ENCODE data around the gene SCMH1. TPM values are rescaled to one million over a fixed set of nuclear protein-coding genes. Genes with fewer than 3 reads are reported as not detected.

The SCMH1 gene
- total and polyA plus RNA-seq, 4 donors, result 6.6 to 12.8 (median 10.5) TPM

DNA sequence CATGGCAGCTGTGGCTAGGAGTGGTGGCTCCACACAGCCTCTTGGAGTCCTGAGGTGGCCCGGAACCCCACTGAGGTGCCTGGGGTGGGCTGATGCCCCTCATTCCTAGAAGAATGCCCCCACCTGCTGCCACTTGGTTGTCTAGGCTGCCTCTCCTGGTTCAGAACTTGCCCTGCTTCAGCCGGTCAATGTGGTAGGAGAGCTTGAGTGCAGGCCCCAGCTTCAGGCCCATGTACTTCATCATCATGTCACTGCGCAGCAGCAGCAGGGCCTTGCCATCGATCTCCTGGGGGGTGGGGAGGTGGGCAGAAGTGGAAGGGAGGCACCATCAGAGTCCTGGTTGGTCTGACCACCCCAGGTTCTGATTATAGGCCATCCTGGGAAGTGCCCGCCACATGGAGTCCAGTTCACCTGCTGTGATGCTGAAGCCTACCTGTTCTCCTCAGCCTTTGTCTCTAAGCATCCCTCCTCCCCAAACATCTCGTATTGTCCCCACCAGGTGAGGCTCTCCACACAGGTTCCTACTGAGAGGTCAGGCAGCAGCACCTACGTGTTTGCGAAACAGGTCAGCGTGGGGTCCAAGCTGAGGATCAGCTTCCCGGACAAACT is 214.0 kb downstream of the SCMH1 start:
- Histone ChIP-seq H3K4me3 (ENCODE audit: low read depth in 1 of 3, low read length in 3 of 3) (no peak overlapping the region), H3K36me3 (ENCODE audit: control insufficient read depth in 4 of 4, insufficient read depth in 3 of 4, low read depth in 1 of 4, low read length in 3 of 4) (peaks cover 0 to 21% (median 7%) of the 10 kb centered on the region in 4 donors), H3K4me1 (ENCODE audit: control insufficient read depth in 4 of 4, insufficient read depth in 4 of 4, low read length in 3 of 4) (peaks cover 0 to 4% (median 3%) of the 10 kb centered on the region in 4 donors), H3K27me3 (ENCODE audit: control insufficient read depth in 4 of 4, insufficient read depth in 4 of 4, low read length in 3 of 4) (no peaks in the 10 kb centered on the region), H3K27ac (ENCODE audit: low read depth in 1 of 2, low read length in 2 of 2) (no peak overlapping the region), H3K9me3 (ENCODE audit: control insufficient read depth in 4 of 4, low read length in 3 of 4) (no peaks in the 10 kb centered on the region), H3K9ac (ENCODE audit: low read depth in 1 of 2, low read length in 2 of 2) (no peak overlapping the region)
- TF ChIP-seq, protein P1, sequence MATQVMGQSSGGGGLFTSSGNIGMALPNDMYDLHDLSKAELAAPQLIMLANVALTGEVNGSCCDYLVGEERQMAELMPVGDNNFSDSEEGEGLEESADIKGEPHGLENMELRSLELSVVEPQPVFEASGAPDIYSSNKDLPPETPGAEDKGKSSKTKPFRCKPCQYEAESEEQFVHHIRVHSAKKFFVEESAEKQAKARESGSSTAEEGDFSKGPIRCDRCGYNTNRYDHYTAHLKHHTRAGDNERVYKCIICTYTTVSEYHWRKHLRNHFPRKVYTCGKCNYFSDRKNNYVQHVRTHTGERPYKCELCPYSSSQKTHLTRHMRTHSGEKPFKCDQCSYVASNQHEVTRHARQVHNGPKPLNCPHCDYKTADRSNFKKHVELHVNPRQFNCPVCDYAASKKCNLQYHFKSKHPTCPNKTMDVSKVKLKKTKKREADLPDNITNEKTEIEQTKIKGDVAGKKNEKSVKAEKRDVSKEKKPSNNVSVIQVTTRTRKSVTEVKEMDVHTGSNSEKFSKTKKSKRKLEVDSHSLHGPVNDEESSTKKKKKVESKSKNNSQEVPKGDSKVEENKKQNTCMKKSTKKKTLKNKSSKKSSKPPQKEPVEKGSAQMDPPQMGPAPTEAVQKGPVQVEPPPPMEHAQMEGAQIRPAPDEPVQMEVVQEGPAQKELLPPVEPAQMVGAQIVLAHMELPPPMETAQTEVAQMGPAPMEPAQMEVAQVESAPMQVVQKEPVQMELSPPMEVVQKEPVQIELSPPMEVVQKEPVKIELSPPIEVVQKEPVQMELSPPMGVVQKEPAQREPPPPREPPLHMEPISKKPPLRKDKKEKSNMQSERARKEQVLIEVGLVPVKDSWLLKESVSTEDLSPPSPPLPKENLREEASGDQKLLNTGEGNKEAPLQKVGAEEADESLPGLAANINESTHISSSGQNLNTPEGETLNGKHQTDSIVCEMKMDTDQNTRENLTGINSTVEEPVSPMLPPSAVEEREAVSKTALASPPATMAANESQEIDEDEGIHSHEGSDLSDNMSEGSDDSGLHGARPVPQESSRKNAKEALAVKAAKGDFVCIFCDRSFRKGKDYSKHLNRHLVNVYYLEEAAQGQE (IDR thresholded peaks at IDR 0.05), result no peak
- TF ChIP-seq FOXA2 (IDR thresholded peaks at IDR 0.05), result no peak
- WGBS, result 98% methylated on average over 10 of the region's 10 CpGs
- DNase-seq (ENCODE audit: low spot score), result no peak

DNA sequence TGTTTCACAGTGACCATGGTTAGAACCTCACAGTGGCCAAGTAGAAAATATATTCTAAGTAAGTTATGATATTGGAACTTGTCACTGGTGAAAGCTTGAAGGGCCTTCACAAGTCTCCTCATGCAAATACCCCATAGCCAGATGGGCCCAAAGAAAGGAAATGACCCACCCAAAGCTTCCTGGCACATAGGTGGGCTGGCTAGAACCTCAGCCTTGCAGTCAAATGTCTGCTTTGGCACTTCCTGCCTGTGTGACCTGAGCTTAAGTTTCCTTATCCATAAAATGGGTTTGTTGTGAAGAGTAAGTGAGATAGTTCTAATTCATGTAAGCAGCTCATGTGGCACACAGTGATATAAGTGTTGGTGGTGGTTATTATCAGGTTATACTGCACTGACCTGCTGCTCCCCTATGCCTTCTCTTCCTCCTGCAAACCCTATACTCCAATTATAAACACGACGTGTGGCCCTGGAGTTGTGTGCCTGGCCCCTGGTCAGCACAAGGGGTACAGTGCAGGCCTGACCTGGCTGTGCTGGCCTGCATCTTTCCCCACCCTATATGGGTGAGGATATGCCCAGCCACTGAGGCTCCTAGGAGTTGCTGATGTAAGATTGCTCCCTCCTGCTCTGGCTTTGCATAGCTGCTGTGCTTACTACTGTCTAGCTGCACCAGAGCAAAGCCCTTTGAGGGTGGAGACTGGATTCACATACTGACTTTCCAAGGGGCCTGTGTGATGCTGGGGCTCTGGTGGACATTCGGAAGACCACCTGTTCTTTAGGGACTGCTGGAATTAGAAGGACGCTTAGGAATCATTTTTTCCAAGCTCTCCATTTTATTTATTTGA is 215.9 kb downstream of the SCMH1 start:
- H3K27ac ChIP-seq (ENCODE audit: low read depth in 1 of 2, low read length in 2 of 2), result no peak overlapping the region
- peaks cover 0 to 17% (median 6%) of the 10 kb centered on the region in 4 donors for H3K36me3 ChIP-seq (ENCODE audit: control insufficient read depth in 4 of 4, insufficient read depth in 3 of 4, low read depth in 1 of 4, low read length in 3 of 4)
- no peaks in the 10 kb centered on the region for H3K27me3 ChIP-seq (ENCODE audit: control insufficient read depth in 4 of 4, insufficient read depth in 4 of 4, low read length in 3 of 4)
- DNase-seq (ENCODE audit: low spot score), result no peak
- no peaks in the 10 kb centered on the region for H3K9me3 ChIP-seq (ENCODE audit: control insufficient read depth in 4 of 4, low read length in 3 of 4)
- no peak overlapping the region for H3K4me3 ChIP-seq (ENCODE audit: low read depth in 1 of 3, low read length in 3 of 3)
- H3K4me1 ChIP-seq (ENCODE audit: control insufficient read depth in 4 of 4, insufficient read depth in 4 of 4, low read length in 3 of 4), result peaks cover 0 to 3% (median under 1%) of the 10 kb centered on the region in 4 donors
- TF ChIP-seq FOXA2 (IDR thresholded peaks at IDR 0.05) (no peak), HNF4A (conservative IDR thresholded peaks at IDR 0.05) (no peak), RAD21 (IDR thresholded peaks at IDR 0.05) (no peak)
- TF ChIP-seq, protein P1 (IDR thresholded peaks at IDR 0.05), result no peak
- TF ChIP-seq, protein P2, sequence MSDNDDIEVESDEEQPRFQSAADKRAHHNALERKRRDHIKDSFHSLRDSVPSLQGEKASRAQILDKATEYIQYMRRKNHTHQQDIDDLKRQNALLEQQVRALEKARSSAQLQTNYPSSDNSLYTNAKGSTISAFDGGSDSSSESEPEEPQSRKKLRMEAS (IDR thresholded peaks at IDR 0.05), result no peak
- H3K9ac ChIP-seq (ENCODE audit: low read depth in 1 of 2, low read length in 2 of 2), result no peak overlapping the region
- 97% methylated on average over 4 of the region's 4 CpGs for WGBS

DNA sequence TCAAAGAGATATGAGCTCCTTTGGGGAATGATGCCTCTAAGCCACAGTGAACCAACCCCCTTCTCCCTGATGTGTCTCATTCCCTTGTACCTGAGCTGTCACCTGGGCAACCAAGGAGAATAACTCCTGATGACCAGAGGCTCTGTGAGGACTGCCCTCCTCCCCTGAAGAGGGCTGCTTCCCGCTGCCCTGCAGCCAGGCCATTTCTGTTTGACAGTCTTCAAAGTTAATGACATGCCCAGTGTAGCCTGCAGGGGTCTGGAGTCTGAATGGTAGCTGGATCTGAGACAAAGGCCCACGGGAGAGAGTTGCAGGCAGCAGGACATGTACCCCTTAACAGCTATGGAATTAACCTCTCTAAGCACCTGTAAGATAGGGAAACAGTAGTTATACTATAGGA is 217.2 kb downstream of the SCMH1 start:
- no peaks in the 10 kb centered on the region for H3K27me3 ChIP-seq (ENCODE audit: control insufficient read depth in 4 of 4, insufficient read depth in 4 of 4, low read length in 3 of 4)
- H3K9me3 ChIP-seq (ENCODE audit: control insufficient read depth in 4 of 4, low read length in 3 of 4), result no peaks in the 10 kb centered on the region
- no peak overlapping the region for H3K27ac ChIP-seq (ENCODE audit: low read depth in 1 of 2, low read length in 2 of 2)
- no peak for DNase-seq (ENCODE audit: low spot score)
- no peaks in the 10 kb centered on the region for H3K4me1 ChIP-seq (ENCODE audit: control insufficient read depth in 4 of 4, insufficient read depth in 4 of 4, low read length in 3 of 4)
- H3K4me3 ChIP-seq (ENCODE audit: low read depth in 1 of 3, low read length in 3 of 3), result no peak overlapping the region
- 89% methylated on average over 2 of the region's 2 CpGs for WGBS
- H3K36me3 ChIP-seq (ENCODE audit: control insufficient read depth in 4 of 4, insufficient read depth in 3 of 4, low read depth in 1 of 4, low read length in 3 of 4), result peaks cover 0 to 17% (median 6%) of the 10 kb centered on the region in 4 donors
- no peak overlapping the region for H3K9ac ChIP-seq (ENCODE audit: low read depth in 1 of 2, low read length in 2 of 2)
- TF ChIP-seq HNF4G (IDR thresholded peaks at IDR 0.05), result no peak
- no peak for TF ChIP-seq NR2F2 (IDR thresholded peaks at IDR 0.05)
- TF ChIP-seq RAD21 (IDR thresholded peaks at IDR 0.05), result no peak
- TF ChIP-seq, protein P1 (IDR thresholded peaks at IDR 0.05), result no peak
- TF ChIP-seq FOXA2 (IDR thresholded peaks at IDR 0.05), result no peak
- TF ChIP-seq, protein P3, sequence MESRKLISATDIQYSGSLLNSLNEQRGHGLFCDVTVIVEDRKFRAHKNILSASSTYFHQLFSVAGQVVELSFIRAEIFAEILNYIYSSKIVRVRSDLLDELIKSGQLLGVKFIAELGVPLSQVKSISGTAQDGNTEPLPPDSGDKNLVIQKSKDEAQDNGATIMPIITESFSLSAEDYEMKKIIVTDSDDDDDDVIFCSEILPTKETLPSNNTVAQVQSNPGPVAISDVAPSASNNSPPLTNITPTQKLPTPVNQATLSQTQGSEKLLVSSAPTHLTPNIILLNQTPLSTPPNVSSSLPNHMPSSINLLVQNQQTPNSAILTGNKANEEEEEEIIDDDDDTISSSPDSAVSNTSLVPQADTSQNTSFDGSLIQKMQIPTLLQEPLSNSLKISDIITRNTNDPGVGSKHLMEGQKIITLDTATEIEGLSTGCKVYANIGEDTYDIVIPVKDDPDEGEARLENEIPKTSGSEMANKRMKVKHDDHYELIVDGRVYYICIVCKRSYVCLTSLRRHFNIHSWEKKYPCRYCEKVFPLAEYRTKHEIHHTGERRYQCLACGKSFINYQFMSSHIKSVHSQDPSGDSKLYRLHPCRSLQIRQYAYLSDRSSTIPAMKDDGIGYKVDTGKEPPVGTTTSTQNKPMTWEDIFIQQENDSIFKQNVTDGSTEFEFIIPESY (IDR thresholded peaks at IDR 0.05), result no peak
- TF ChIP-seq FOXA1 (IDR thresholded peaks at IDR 0.05), result no peak
- TF ChIP-seq HNF4A (conservative IDR thresholded peaks at IDR 0.05), result no peak
- TF ChIP-seq, protein P2 (IDR thresholded peaks at IDR 0.05), result no peak
- TF ChIP-seq YY1 (IDR thresholded peaks at IDR 0.05), result no peak
